WTC11 (cell line): ENCODE results near the gene EPO. TPM values are rescaled to one million over a fixed set of nuclear protein-coding genes. Genes with fewer than 3 reads are reported as not detected.

Experiments used
- ATAC-seq: fragments of 200-7000 bp; cut with Tn5 transposase; 2 replicates; pipeline ENCODE4 v1.10.0; 2021; ENCODE audit warnings: mild to moderate bottlenecking, moderate library complexity
- CTCF ChIA-PET: fragments of 300-600 bp; sonication (Branson Sonifier 250); formaldehyde crosslinking; loops from one replicate; lab custom pipeline; 2021; ENCODE audit warnings: antibody characterized with exemption; lab: Charles Lee
- POLR2A ChIA-PET: fragments of 350-600 bp; sonication (Branson Sonifier 250); formaldehyde crosslinking; loops from one replicate; lab custom pipeline; 2021; ENCODE audit warnings: antibody characterized with exemption; lab: Charles Lee
- DNase-seq: peaks from one replicate; pipeline ENCODE4 v3.0.0; 2021; ENCODE audit warnings: low spot score
- H3K27ac Mint-ChIP-seq: 2 replicates; pipeline ENCODE4 v1.8.0; 2021; ENCODE audit warnings: mixed read lengths
- H3K27me3 Mint-ChIP-seq: 2 replicates; pipeline ENCODE4 v1.8.0; 2021; ENCODE audit warnings: low read depth, mild to moderate bottlenecking, moderate library complexity, mixed read lengths
- H3K36me3 Mint-ChIP-seq: 2 replicates; pipeline ENCODE4 v1.8.0; 2021; ENCODE audit warnings: mixed read lengths
- H3K4me1 Mint-ChIP-seq: 2 replicates; pipeline ENCODE4 v1.8.0; 2022; ENCODE audit warnings: mixed read lengths
- H3K4me3 Mint-ChIP-seq: 2 replicates; pipeline ENCODE4 v1.8.0; 2021; ENCODE audit warnings: mild to moderate bottlenecking, moderate library complexity, mixed read lengths
- H3K9me3 Mint-ChIP-seq: 2 replicates; pipeline ENCODE4 v1.8.0; 2021; ENCODE audit warnings: mixed read lengths
- CBFB ChIP-seq: sonication (generic); formaldehyde crosslinking; IDR thresholded peaks from 2 replicates; pipeline ENCODE4 v1.8.1; 2022; ENCODE audit warnings: mild to moderate bottlenecking, low read depth, missing genetic modification reagents
- CTCF ChIP-seq: fragments of 200-600 bp; IDR thresholded peaks from 2 replicates; pipeline ENCODE4 v1.8.0; 2022; ENCODE audit warnings: antibody characterized with exemption
- ESRRA ChIP-seq: sonication (generic); formaldehyde crosslinking; IDR thresholded peaks from 2 replicates; pipeline ENCODE4 v1.8.1; 2022; ENCODE audit warnings: mild to moderate bottlenecking, missing genetic modification reagents, borderline replicate concordance
- ETV6 ChIP-seq: sonication (generic); formaldehyde crosslinking; IDR thresholded peaks from 2 replicates; pipeline ENCODE4 v1.8.1; 2022; ENCODE audit warnings: mild to moderate bottlenecking, missing genetic modification reagents
- FOXJ3 ChIP-seq: sonication (generic); formaldehyde crosslinking; IDR thresholded peaks from 2 replicates; pipeline ENCODE4 v1.9.0; 2021; ENCODE audit warnings: missing genetic modification reagents, mild to moderate bottlenecking, borderline replicate concordance
- FOXP1 ChIP-seq: sonication (generic); formaldehyde crosslinking; IDR thresholded peaks from 2 replicates; pipeline ENCODE4 v1.8.0; 2022; ENCODE audit warnings: missing genetic modification reagents, mild to moderate bottlenecking, moderate library complexity, borderline replicate concordance
- GRHL2 ChIP-seq: fragments of 250-450 bp; sonication (Bioruptor Pico); IDR thresholded peaks from 2 replicates; pipeline ENCODE4 v1.8.0; 2022; ENCODE audit warnings: mild to moderate bottlenecking, moderate library complexity; ENCODE audit not compliant: insufficient replicate concordance, severe bottlenecking
- MXD4 ChIP-seq: fragments of 250-450 bp; sonication (Bioruptor Pico); IDR thresholded peaks from 2 replicates; pipeline ENCODE4 v1.8.0; 2021; ENCODE audit warnings: mild to moderate bottlenecking, moderate library complexity, borderline replicate concordance
- PRRX2 ChIP-seq: fragments of 250-450 bp; sonication (Bioruptor Pico); IDR thresholded peaks from 2 replicates; pipeline ENCODE4 v1.8.0; 2021; ENCODE audit warnings: mild to moderate bottlenecking
- RORB ChIP-seq: fragments of 250-450 bp; sonication (Bioruptor Pico); IDR thresholded peaks from 2 replicates; pipeline ENCODE4 v1.9.0; 2021; ENCODE audit warnings: mild to moderate bottlenecking
- TEAD4 ChIP-seq: sonication (generic); formaldehyde crosslinking; IDR thresholded peaks from 2 replicates; pipeline ENCODE4 v1.8.0; 2022; ENCODE audit warnings: mild to moderate bottlenecking, missing genetic modification reagents
- ZMAT4 ChIP-seq: fragments of 250-450 bp; sonication (Bioruptor Pico); IDR thresholded peaks from 2 replicates; pipeline ENCODE4 v1.9.0; 2021; ENCODE audit warnings: mild to moderate bottlenecking
- ZNF121 ChIP-seq: sonication (generic); formaldehyde crosslinking; IDR thresholded peaks from 2 replicates; pipeline ENCODE4 v1.8.0; 2023; ENCODE audit warnings: missing genetic modification reagents
- ZNF512 ChIP-seq: sonication (generic); formaldehyde crosslinking; IDR thresholded peaks from 2 replicates; pipeline ENCODE4 v1.8.1; 2022; ENCODE audit warnings: missing genetic modification reagents, borderline replicate concordance
- total RNA-seq: library from RNA; stranded (reverse); gene quantifications from 3 replicates; pipeline ENCODE4 v1.2.3, GENCODE V29; 2021
- TF ChIP-seq, protein P1 (sequence below): sonication (generic); formaldehyde crosslinking; IDR thresholded peaks from 2 replicates; pipeline ENCODE4 v1.8.0; 2022; ENCODE audit warnings: mild to moderate bottlenecking, missing genetic modification reagents
- TF ChIP-seq, protein P2 (sequence below): sonication (generic); formaldehyde crosslinking; IDR thresholded peaks from 2 replicates; pipeline ENCODE4 v1.8.1; 2022; ENCODE audit warnings: mild to moderate bottlenecking, moderate library complexity, missing genetic modification reagents
- TF ChIP-seq, protein P3 (sequence below): sonication (generic); formaldehyde crosslinking; IDR thresholded peaks from 2 replicates; pipeline ENCODE4 v1.8.1; 2022; ENCODE audit warnings: low read depth, missing genetic modification reagents, borderline replicate concordance
- TF ChIP-seq, protein P4 (sequence below): fragments of 250-450 bp; sonication (Bioruptor Pico); IDR thresholded peaks from 2 replicates; pipeline ENCODE4 v1.9.0; 2021; ENCODE audit warnings: mild to moderate bottlenecking

Gene EPO
- total RNA-seq, 1 experiment from 2014 or later = 0.63 TPM

DNA sequence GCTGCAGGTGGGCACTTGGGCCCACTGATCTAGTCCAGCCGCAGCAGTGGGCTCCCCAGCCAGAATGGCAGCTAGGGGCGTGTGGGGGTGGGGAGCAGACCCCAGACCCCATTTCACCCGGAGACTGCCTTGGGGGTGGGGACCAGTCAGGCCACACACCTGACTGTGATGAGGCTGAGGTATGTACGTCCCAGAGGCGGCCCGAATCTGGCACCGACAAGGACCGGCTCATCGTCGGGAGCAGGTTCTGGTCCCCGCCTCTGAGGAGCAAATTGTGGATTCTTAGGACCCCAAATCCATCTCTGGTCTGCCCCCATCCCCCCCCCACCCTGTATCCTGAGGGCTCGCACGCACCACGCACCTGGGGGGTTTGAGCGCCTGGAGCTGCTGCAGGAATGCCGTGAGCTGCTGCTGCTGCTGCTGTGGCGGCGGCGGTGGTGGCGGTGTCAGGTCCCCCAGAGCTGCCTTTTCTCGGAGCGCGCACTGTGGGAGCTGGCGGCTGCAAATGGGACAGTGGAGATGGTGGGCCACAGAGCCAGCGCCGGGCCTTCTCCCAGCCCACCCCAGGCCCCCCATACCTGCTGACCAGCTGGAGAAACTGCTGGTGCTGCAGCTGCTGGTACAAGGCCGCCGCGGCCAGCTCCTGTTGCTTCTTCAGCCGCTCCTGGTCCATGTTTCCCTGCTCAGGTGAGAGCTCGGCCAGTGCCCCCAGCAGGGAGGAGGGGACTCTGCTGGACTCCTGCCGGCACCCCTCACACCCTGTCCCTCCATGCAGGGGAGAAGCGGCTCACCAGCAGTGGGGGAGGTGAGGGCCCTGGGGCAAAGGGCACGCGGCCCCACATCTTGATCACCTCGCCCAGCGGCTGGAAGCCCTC lies 36.4 kb upstream of the EPO start:
- POLR2A ChIA-PET = interaction anchor here (0.6 to 0.9 kb wide), 3 partner anchors 11 to 490 kb away, joined by 3 to 4 read pairs (median 3); no protein-coding TSS in a partner anchor
- DNase-seq (no peak), ATAC-seq (no peak)
- no peak overlapping the region for H3K4me3 Mint-ChIP-seq
- peaks cover 9% of the 10 kb centered on the region for H3K4me1 Mint-ChIP-seq
- H3K27ac Mint-ChIP-seq = no peak overlapping the region
- CTCF ChIA-PET = interaction anchor here (0.6 to 3.4 kb wide), 8 partner anchors 7 to 116 kb away, joined by 3 to 12 read pairs (median 5); partner anchors contain the start of gene POP7
- TF ChIP-seq, protein P1, sequence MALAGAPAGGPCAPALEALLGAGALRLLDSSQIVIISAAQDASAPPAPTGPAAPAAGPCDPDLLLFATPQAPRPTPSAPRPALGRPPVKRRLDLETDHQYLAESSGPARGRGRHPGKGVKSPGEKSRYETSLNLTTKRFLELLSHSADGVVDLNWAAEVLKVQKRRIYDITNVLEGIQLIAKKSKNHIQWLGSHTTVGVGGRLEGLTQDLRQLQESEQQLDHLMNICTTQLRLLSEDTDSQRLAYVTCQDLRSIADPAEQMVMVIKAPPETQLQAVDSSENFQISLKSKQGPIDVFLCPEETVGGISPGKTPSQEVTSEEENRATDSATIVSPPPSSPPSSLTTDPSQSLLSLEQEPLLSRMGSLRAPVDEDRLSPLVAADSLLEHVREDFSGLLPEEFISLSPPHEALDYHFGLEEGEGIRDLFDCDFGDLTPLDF (CRISPR knock-in tag) = no peak
- TF ChIP-seq CBFB (no peak), FOXP1 (CRISPR knock-in tag) (no peak), ZMAT4 (CRISPR knock-in tag) (no peak), ETV6 (CRISPR knock-in tag) (no peak), MXD4 (no peak), CTCF (no peak), ESRRA (CRISPR knock-in tag) (no peak), FOXJ3 (CRISPR knock-in tag) (no peak), RORB (no peak), TEAD4 (CRISPR knock-in tag) (no peak), PRRX2 (CRISPR knock-in tag) (no peak), ZNF512 (CRISPR knock-in tag) (no peak), ZNF121 (no peak), GRHL2 (CRISPR knock-in tag) (no peak)
- TF ChIP-seq, protein P2, sequence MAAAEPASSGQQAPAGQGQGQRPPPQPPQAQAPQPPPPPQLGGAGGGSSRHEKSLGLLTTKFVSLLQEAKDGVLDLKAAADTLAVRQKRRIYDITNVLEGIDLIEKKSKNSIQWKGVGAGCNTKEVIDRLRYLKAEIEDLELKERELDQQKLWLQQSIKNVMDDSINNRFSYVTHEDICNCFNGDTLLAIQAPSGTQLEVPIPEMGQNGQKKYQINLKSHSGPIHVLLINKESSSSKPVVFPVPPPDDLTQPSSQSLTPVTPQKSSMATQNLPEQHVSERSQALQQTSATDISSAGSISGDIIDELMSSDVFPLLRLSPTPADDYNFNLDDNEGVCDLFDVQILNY (CRISPR knock-in tag) = no peak
- TF ChIP-seq, protein P3, sequence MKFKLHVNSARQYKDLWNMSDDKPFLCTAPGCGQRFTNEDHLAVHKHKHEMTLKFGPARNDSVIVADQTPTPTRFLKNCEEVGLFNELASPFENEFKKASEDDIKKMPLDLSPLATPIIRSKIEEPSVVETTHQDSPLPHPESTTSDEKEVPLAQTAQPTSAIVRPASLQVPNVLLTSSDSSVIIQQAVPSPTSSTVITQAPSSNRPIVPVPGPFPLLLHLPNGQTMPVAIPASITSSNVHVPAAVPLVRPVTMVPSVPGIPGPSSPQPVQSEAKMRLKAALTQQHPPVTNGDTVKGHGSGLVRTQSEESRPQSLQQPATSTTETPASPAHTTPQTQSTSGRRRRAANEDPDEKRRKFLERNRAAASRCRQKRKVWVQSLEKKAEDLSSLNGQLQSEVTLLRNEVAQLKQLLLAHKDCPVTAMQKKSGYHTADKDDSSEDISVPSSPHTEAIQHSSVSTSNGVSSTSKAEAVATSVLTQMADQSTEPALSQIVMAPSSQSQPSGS (CRISPR knock-in tag) = no peak
- TF ChIP-seq, protein P4, sequence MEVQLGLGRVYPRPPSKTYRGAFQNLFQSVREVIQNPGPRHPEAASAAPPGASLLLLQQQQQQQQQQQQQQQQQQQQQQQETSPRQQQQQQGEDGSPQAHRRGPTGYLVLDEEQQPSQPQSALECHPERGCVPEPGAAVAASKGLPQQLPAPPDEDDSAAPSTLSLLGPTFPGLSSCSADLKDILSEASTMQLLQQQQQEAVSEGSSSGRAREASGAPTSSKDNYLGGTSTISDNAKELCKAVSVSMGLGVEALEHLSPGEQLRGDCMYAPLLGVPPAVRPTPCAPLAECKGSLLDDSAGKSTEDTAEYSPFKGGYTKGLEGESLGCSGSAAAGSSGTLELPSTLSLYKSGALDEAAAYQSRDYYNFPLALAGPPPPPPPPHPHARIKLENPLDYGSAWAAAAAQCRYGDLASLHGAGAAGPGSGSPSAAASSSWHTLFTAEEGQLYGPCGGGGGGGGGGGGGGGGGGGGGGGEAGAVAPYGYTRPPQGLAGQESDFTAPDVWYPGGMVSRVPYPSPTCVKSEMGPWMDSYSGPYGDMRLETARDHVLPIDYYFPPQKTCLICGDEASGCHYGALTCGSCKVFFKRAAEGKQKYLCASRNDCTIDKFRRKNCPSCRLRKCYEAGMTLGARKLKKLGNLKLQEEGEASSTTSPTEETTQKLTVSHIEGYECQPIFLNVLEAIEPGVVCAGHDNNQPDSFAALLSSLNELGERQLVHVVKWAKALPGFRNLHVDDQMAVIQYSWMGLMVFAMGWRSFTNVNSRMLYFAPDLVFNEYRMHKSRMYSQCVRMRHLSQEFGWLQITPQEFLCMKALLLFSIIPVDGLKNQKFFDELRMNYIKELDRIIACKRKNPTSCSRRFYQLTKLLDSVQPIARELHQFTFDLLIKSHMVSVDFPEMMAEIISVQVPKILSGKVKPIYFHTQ = no peak
- no peaks in the 10 kb centered on the region for H3K9me3 Mint-ChIP-seq
- peaks cover 27% of the 10 kb centered on the region for H3K36me3 Mint-ChIP-seq
- no peaks in the 10 kb centered on the region for H3K27me3 Mint-ChIP-seq
